Eye (tissue), 1 donor: Measurements from ENCODE around the gene IFT88.

Experiments used
- DNase-seq: peaks from one replicate; pipeline ENCODE4 v3.0.0-alpha.2; 2015

The IFT88 gene

DNA sequence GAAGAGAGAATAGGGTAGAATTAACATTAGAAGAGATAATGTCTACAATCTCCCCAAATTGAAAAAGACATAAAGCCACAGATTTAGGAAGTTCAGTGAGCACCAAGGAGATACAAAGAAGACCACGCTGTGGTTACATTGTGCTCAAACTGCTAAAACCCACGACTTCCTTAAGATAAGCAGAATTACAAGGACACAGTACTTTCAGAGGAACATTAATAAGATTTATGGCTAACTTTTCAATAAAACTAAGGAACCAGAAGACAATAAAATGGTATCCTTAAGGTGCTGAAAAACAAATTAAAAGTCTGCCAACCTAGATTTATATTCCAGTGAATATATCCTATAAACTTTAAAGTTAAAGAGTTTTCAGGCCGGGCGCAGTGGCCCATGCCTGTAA lies 129.1 kb downstream of the IFT88 start:
- no peak for DNase-seq

DNA sequence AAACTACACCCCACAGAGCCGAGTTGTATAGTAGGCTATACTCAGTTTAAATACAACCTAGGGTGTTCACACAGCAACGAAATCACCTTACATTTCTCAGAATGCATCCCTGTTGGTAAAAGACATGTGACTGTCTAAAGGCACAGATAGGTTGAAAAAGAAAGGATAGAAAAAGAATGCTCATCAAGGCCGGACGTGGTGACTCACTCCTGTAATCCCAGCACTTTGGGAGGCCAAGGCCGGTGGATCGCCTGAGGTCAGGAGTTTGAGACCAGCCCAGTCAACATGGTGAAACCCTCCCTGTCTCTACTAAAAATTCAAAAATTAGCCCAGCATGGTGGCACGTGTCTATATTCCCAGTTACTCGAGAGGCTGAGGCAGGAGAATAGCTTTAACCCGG lies 132.8 kb downstream of the IFT88 start:
- DNase-seq, result no peak

GRCh38 chr13:20700288-20700687 lies 133.3 kb downstream of the IFT88 start:
- DNase-seq, result no peak

DNA sequence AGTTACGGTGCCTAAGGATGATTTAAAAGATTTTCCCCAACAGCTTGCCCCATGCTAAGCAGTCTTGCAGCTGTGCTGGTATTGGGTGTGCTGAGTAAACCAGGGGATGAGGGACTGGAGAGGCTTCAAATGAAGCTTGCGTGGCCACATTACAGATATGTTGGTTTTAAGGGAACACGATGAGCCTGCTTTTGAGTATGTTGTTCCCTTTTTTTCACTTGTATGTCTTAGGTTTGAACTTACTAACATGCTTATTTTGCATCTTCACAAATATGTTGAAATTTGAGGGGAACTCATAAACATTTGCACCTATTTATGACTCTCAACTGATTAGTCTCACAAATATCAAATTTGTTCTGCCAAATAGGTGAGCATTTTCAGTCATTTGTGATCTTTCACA lies 134.5 kb downstream of the IFT88 start:
- DNase-seq, result no peak

- DNase-seq, result peak; percentile 70
Measured at GRCh38 chr13:20702530-20702914, 135.6 kb downstream of the IFT88 start.

DNA sequence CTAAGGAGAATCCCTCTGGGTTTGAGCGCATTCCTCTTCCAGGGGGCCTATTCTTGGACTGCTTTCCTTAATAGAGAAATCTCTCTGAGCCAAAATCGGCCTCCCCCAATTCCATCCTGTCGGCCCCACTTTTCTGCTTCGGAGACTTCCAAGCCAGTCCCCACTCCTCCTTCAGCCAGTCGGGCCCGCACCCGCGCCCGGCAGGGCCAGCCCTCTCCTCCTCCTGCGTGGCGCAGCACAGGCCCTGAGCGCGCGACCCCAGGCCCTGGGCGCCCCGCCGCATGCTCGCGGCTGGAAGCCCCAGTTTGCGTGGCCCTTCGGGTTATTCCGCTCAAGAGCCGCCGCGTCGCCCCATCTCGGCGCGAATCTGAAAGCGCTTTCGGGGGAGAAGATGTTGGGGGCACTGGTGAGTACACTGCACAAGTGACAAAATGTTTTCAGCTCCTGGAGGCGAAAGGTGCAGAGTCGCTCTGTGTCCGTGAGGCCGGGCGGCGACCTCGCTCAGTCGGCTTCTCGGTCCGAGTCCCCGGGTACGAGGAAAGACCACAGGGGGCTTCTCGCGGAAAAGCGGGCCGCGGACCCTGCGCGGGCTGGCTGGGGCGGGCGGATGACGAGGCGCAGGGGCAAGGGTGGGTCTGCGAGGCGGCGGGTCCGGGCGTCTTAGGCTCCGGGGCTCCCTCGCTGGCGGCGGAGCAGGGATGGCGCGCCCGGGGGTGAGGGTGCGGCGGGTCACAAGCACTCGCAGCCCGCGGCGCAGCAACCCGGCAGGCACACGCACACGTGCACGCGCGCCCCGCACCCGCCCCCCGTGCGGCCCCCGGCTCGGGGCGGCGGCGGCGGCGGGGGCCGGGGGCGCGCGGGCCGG lies 136.2 kb downstream of the IFT88 start, which contains the start of gene IL17D:
Gene IL17D, plus strand, starts transcription at position 785 of the 865 bp plus-strand sequence. CDS start 303 bp downstream, outside the sequence.
- DNase-seq, result peak; percentile 83

DNA sequence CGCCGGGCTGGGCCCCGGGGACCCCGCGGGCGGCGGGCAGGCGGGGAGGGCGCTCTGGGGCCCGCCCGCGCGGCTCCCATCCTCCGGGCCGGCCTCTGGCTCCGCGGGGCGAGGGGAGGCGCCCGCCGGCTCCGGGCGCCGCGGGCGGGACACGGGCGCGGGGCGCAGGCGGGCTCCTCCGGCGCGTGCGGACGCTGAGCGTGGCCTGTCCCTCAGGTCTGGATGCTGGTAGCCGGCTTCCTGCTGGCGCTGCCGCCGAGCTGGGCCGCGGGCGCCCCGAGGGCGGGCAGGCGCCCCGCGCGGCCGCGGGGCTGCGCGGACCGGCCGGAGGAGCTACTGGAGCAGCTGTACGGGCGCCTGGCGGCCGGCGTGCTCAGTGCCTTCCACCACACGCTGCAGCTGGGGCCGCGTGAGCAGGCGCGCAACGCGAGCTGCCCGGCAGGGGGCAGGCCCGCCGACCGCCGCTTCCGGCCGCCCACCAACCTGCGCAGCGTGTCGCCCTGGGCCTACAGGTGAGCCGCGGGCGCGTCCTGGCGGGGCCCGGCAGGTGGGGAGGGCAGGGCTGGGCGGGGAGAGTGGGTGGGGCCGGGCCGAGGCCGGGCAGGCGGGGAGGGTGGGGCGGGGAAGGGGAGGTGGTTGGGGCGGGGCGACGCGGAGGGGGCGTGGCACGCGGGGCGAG lies 137.0 kb downstream of the IFT88 start:
- peak; percentile 90 for DNase-seq

- no peak for DNase-seq
Measured at GRCh38 chr13:20704459-20705069, 137.6 kb downstream of the IFT88 start.

DNA sequence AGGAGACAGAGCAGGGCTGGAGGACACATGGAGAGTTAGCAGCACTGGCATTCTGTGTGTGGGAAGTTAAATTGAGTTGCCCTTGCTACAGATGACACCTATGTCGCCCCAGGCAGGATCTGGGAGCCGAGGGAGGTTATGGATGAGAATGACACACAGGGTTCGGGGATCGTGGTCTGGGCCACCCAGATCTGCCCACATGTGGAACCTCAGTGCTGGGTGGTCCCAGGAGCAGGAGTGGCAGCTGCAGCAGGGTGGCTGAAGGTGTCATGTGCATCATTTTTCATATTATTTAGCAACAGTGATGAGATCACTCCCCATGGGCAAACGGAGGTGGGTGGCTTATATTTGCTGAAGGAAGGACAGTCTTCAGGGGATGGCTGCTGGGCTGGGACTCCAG lies 139.7 kb downstream of the IFT88 start:
- DNase-seq, result no peak

GRCh38 chr13:20708216-20708615 lies 141.3 kb downstream of the IFT88 start:
- no peak for DNase-seq

DNA sequence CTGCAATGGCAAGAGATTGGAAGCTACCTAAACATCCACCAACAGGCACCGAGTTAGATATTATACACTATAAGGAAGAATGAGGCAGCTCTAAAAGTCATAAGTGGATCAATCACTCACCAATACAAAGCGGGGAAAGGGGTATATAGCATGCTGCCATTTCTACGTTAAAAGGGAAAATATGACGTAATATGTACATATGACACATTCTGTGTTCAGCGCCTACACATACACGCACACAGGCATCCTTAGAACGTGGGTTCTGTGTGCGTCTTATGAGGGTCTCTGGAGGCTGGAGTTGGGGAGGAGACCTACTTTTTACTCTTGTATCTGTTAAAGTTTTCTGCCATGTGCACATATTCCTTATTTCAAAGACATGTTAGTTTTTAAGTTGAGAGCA lies 142.4 kb downstream of the IFT88 start:
- no peak for DNase-seq

- DNase-seq, result no peak
Measured at GRCh38 chr13:20709782-20710181, 142.8 kb downstream of the IFT88 start.

GRCh38 chr13:20711301-20712044 lies 144.5 kb downstream of the IFT88 start:
- DNase-seq, result peak; percentile 57

- DNase-seq, result peak; percentile 55
Measured at GRCh38 chr13:20713014-20713376, 146.0 kb downstream of the IFT88 start.

DNA sequence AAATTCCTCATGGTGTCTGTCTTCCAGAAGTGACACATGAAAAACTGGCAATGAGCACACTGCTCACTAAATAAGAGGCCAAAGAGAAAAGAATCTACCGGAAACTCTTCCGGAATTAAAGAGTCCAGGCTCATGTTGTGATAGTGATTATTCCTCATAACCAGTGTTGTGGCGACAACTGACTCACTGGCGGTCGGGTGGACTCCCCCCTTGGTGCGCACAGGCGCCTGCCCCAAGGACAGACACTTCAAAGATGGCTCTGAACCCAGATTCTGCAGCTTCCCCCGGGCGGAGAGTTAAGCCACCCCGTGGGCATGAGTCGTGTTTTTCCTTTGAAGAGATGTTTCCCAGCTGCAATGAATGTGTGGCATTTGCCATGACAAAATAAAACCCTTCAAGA lies 146.8 kb downstream of the IFT88 start:
- DNase-seq, result no peak

DNA sequence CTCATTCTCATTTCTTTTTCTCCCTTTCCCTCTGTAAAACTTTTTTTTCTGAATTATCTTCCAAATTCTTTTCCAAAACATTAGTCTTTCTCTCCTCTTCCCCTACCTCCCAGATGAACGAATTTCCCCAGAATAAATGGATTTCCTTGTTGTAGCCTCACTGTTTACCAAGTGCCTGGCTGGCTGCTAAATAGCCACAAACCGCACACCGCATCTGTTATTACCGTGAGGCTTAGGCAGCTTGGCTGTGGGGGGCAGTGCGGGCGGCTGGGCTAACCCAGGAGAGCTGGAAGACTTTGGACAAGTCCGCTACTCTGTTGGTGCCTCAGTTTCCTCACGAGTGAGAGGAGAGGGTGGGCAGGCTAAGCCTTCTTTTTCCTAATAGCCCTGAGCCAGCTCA lies 147.2 kb downstream of the IFT88 start:
- DNase-seq, result peak; percentile 39

DNA sequence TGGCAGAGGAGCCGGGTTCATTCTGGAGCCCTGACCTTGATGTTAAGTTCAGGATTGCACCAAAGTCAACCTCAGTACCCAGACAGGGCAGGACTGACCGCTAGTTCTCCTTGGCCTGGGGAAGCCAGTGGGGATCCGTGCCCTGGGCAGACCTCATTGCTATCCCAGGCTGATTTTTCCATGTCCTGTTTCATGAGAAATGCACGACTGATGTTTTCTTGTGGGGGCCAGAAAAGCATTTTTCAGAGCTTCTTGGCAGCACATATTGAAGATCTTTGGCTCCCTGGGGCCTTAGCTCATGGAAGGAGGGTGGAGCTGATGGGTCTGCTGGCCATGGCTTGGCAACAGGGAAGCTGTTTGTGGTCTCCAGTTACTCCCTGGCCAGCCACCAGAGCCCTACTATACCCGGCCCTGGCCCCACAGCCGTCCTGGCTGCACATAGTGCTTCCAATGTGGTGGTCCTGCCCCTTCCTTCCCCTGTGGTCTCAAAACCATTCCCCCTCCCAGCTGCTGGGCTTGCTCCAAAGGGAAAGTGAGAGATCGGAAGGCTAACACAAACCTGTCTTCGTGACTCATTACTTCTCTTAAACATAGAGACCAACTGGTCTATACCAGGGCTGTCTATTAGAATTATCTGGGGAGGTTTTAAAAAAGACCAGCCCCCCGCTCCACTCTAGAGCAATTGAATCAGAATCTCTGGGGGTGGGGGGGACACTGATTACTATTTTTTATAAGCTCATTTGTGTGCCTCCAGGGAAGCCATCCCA lies 147.8 kb downstream of the IFT88 start:
- DNase-seq, result peak; percentile 73

GRCh38 chr13:20715330-20715712 lies 148.4 kb downstream of the IFT88 start:
- DNase-seq, result no peak

- DNase-seq, result peak; percentile 91
Measured at GRCh38 chr13:20716951-20717350, 150.0 kb downstream of the IFT88 start.

DNA sequence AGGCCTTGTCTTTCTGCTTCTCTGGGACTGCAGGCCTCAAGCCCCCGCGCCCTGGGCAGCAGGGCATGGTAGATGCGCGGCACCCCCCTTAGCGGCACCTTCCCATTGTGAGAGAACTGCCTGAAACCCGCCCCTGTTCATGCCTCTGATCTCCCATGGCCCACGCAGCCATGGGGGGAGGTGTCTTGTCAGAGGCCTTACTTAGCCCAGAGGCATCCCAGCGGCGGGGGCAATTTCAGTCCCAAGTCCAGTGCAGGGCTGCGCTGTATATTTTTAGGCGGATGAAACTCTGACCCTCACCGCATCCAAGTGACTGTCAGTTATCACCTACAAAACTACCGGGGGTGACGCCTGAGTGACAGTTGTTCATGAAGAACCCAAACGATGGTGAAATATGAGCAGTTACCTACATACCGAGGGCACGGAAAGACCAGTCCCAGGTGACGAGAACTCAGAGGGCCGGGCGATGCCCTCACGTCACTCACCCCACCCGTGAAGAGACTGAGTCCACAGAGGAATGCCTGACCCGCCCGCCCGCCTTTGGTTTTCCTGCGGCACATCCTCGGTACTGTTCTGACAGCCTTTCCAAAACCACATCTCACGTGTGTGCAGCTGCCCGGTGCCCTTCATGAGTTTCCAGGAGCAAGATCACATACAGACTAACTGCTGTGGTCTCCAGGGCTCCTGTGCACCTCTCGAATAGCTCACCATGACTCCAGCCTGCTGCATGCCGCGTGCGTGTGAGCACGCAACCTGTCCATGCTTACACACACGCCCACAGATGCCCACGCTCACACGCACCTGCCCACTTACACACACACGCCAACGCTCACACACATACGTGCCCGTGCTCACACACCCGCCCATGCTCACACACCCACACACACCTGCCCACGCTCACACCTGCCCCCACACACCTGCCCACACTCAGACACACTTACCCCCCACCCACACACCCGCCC lies 150.9 kb downstream of the IFT88 start:
- no peak for DNase-seq

- DNase-seq, result no peak
Measured at GRCh38 chr13:20718958-20719566, 152.1 kb downstream of the IFT88 start.
